Measurements from ENCODE around the gene KCND2. TPM values are rescaled to one million over a fixed set of nuclear protein-coding genes. Genes with fewer than 3 reads are reported as not detected.
"Not testable (repeated sequence)": the region's sequence is repeated elsewhere in the genome, so short reads cannot be mapped to it uniquely, and the experiment has no call there.

Gene KCND2
- total RNA-seq, 1 donor from 2014 or later, result 2.9 TPM

GRCh38 chr7:120554960-120555571, 282.1 kb downstream of the KCND2 start:
- no peak overlapping the region for H3K9ac ChIP-seq
- no peak overlapping the region for H3K4me2 ChIP-seq
- H3K4me3 ChIP-seq, result no peak overlapping the region
- no peaks in the 10 kb centered on the region for H3K36me3 ChIP-seq
- H3F3A ChIP-seq (ENCODE audit: low read depth), result no peaks in the 10 kb centered on the region
- no peaks in the 10 kb centered on the region for H3K4me1 ChIP-seq
- H3K27ac Mint-ChIP-seq, result no peak overlapping the region
- no peaks in the 10 kb centered on the region for H3K9me3 Mint-ChIP-seq
- H3K36me3 Mint-ChIP-seq, result no peaks in the 10 kb centered on the region
- H3K79me2 ChIP-seq (ENCODE audit: low read depth), result no peaks in the 10 kb centered on the region
- H2AFZ ChIP-seq (replicated peaks), result no peak overlapping the region
- no peaks in the 10 kb centered on the region for H4K20me1 ChIP-seq (ENCODE audit: low read depth)
- peak; percentile 88 for TF ChIP-seq CTCF (IDR thresholded peaks at IDR 0.05)
- no peak for TF ChIP-seq EZH2 (IDR thresholded peaks at IDR 0.05)
- no peak for TF ChIP-seq EZH2phosphoT487 (IDR thresholded peaks at IDR 0.05)
- DNase-seq (ENCODE audit: low spot score), result peak; percentile 76
- no peaks in the 10 kb centered on the region for H3K9me3 ChIP-seq (ENCODE audit: low read depth)
- no peaks in the 10 kb centered on the region for H3K27me3 ChIP-seq
- H3K4me3 Mint-ChIP-seq, result no peak overlapping the region
- H3K4me1 Mint-ChIP-seq, result peaks cover 6% of the 10 kb centered on the region
- H3K27me3 Mint-ChIP-seq (ENCODE audit: insufficient read depth, low read depth), result no peaks in the 10 kb centered on the region
- no peak overlapping the region for H3K27ac ChIP-seq

- H3K4me2 ChIP-seq, result no peak overlapping the region
- Mint-ChIP-seq H3K36me3 (no peaks in the 10 kb centered on the region), H3K27me3 (ENCODE audit: insufficient read depth, low read depth) (no peaks in the 10 kb centered on the region), H3K27ac (no peak overlapping the region), H3K9me3 (no peaks in the 10 kb centered on the region), H3K4me3 (no peak overlapping the region), H3K4me1 (no peaks in the 10 kb centered on the region)
- no peaks in the 10 kb centered on the region for H3K9me3 ChIP-seq (ENCODE audit: low read depth)
- no peaks in the 10 kb centered on the region for H3K36me3 ChIP-seq
- no peak overlapping the region for H2AFZ ChIP-seq (replicated peaks)
- no peaks in the 10 kb centered on the region for H3F3A ChIP-seq (ENCODE audit: low read depth)
- H3K79me2 ChIP-seq (ENCODE audit: low read depth), result no peaks in the 10 kb centered on the region
- TF ChIP-seq EZH2 (IDR thresholded peaks at IDR 0.05), result no peak
- no peak for TF ChIP-seq EZH2phosphoT487 (IDR thresholded peaks at IDR 0.05)
- no peak for TF ChIP-seq CTCF (IDR thresholded peaks at IDR 0.05)
- no peaks in the 10 kb centered on the region for H3K27me3 ChIP-seq
- no peak overlapping the region for H3K4me3 ChIP-seq
- no peak for DNase-seq (ENCODE audit: low spot score)
- H4K20me1 ChIP-seq (ENCODE audit: low read depth), result no peaks in the 10 kb centered on the region
- H3K27ac ChIP-seq, result no peak overlapping the region
- no peaks in the 10 kb centered on the region for H3K4me1 ChIP-seq
- no peak overlapping the region for H3K9ac ChIP-seq
Observed at GRCh38 chr7:120564145-120564544, 291.2 kb downstream of the KCND2 start.

- no peak overlapping the region for H3K4me3 ChIP-seq
- DNase-seq (ENCODE audit: low spot score), result no peak
- Mint-ChIP-seq H3K27ac (no peak overlapping the region), H3K27me3 (ENCODE audit: insufficient read depth, low read depth) (no peaks in the 10 kb centered on the region), H3K4me1 (peaks cover 3% of the 10 kb centered on the region), H3K9me3 (no peaks in the 10 kb centered on the region), H3K36me3 (no peaks in the 10 kb centered on the region), H3K4me3 (no peak overlapping the region)
- H3F3A ChIP-seq (ENCODE audit: low read depth), result no peaks in the 10 kb centered on the region
- no peaks in the 10 kb centered on the region for H3K9me3 ChIP-seq (ENCODE audit: low read depth)
- no peak overlapping the region for H3K9ac ChIP-seq
- TF ChIP-seq EZH2 (IDR thresholded peaks at IDR 0.05), result no peak
- TF ChIP-seq CTCF (IDR thresholded peaks at IDR 0.05), result no peak
- TF ChIP-seq EZH2phosphoT487 (IDR thresholded peaks at IDR 0.05), result no peak
- no peaks in the 10 kb centered on the region for H3K36me3 ChIP-seq
- H3K27ac ChIP-seq, result no peak overlapping the region
- H3K27me3 ChIP-seq, result no peaks in the 10 kb centered on the region
- H2AFZ ChIP-seq (replicated peaks), result no peak overlapping the region
- no peaks in the 10 kb centered on the region for H3K79me2 ChIP-seq (ENCODE audit: low read depth)
- no peaks in the 10 kb centered on the region for H4K20me1 ChIP-seq (ENCODE audit: low read depth)
- no peak overlapping the region for H3K4me2 ChIP-seq
- H3K4me1 ChIP-seq, result no peaks in the 10 kb centered on the region
Observed at GRCh38 chr7:120567204-120567603, 294.2 kb downstream of the KCND2 start.

GRCh38 chr7:120578657-120579056, 305.7 kb downstream of the KCND2 start:
- not testable (repeated sequence) for H3K9ac ChIP-seq; H3K27me3 Mint-ChIP-seq (ENCODE audit: insufficient read depth, low read depth); H3K36me3 Mint-ChIP-seq; H3K4me1 Mint-ChIP-seq; H3K4me3 ChIP-seq; H4K20me1 ChIP-seq (ENCODE audit: low read depth); H3K4me2 ChIP-seq; H3K4me3 Mint-ChIP-seq; H3K4me1 ChIP-seq; H3K9me3 Mint-ChIP-seq; H3K27ac Mint-ChIP-seq; H3K27me3 ChIP-seq; H3K9me3 ChIP-seq (ENCODE audit: low read depth); H2AFZ ChIP-seq (replicated peaks); H3K79me2 ChIP-seq (ENCODE audit: low read depth); H3K27ac ChIP-seq; H3K36me3 ChIP-seq; DNase-seq (ENCODE audit: low spot score); H3F3A ChIP-seq (ENCODE audit: low read depth)
